ENCODE measurements around the gene GNAI1. TPM values are rescaled to one million over a fixed set of nuclear protein-coding genes. Genes with fewer than 3 reads are reported as not detected.

GNAI1 gene
- total RNA-seq, 2 donors from 2014 or later = 0.35 to 1.1 TPM

GRCh38 chr7:80243425-80243824 lies 108.8 kb downstream of the GNAI1 start:
- no peak for ATAC-seq
- no peaks in the 10 kb centered on the region for H3K27me3 Mint-ChIP-seq
- H3K9me3 ChIP-seq (ENCODE audit: control insufficient read depth, low read length, poor library complexity, severe bottlenecking) = peaks cover 4% of the 10 kb centered on the region
- no peaks in the 10 kb centered on the region for H3K4me1 Mint-ChIP-seq
- no peaks in the 10 kb centered on the region for H3K36me3 Mint-ChIP-seq (ENCODE audit: low read depth)
- no peak overlapping the region for H3K27ac Mint-ChIP-seq
- H3K4me3 Mint-ChIP-seq = no peak overlapping the region
- DNase-seq = no peak

GRCh38 chr7:80244206-80244916 lies 109.7 kb downstream of the GNAI1 start:
- H3K27me3 Mint-ChIP-seq = no peaks in the 10 kb centered on the region
- DNase-seq (no peak), ATAC-seq (no peak)
- H3K4me1 Mint-ChIP-seq = no peaks in the 10 kb centered on the region
- no peak overlapping the region for H3K27ac Mint-ChIP-seq
- H3K36me3 Mint-ChIP-seq (ENCODE audit: low read depth) = no peaks in the 10 kb centered on the region
- H3K9me3 ChIP-seq (ENCODE audit: control insufficient read depth, low read length, poor library complexity, severe bottlenecking) = peaks cover 4% of the 10 kb centered on the region
- H3K4me3 Mint-ChIP-seq = no peak overlapping the region

GRCh38 chr7:80247144-80247543 lies 112.5 kb downstream of the GNAI1 start:
- DNase-seq (no peak), ATAC-seq (no peak)
- H3K27me3 Mint-ChIP-seq = no peaks in the 10 kb centered on the region
- H3K9me3 ChIP-seq (ENCODE audit: control insufficient read depth, low read length, poor library complexity, severe bottlenecking) = no peaks in the 10 kb centered on the region
- no peaks in the 10 kb centered on the region for H3K4me1 Mint-ChIP-seq
- H3K27ac Mint-ChIP-seq = no peak overlapping the region
- H3K36me3 Mint-ChIP-seq (ENCODE audit: low read depth) = no peaks in the 10 kb centered on the region
- no peak overlapping the region for H3K4me3 Mint-ChIP-seq

GRCh38 chr7:80247891-80248290 lies 113.3 kb downstream of the GNAI1 start:
- ATAC-seq (no peak), DNase-seq (no peak)
- Mint-ChIP-seq H3K4me1 (no peaks in the 10 kb centered on the region), H3K4me3 (no peak overlapping the region), H3K27me3 (no peaks in the 10 kb centered on the region), H3K27ac (no peak overlapping the region), H3K36me3 (ENCODE audit: low read depth) (no peaks in the 10 kb centered on the region)
- H3K9me3 ChIP-seq (ENCODE audit: control insufficient read depth, low read length, poor library complexity, severe bottlenecking) = no peaks in the 10 kb centered on the region

GRCh38 chr7:80249184-80249583 lies 114.6 kb downstream of the GNAI1 start:
- ATAC-seq = no peak

GRCh38 chr7:80249619-80250295 lies 115.1 kb downstream of the GNAI1 start:
- ATAC-seq = no peak
- Mint-ChIP-seq H3K36me3 (ENCODE audit: low read depth) (no peaks in the 10 kb centered on the region), H3K4me3 (no peak overlapping the region), H3K27me3 (no peaks in the 10 kb centered on the region), H3K4me1 (no peaks in the 10 kb centered on the region), H3K27ac (no peak overlapping the region)
- H3K9me3 ChIP-seq (ENCODE audit: control insufficient read depth, low read length, poor library complexity, severe bottlenecking) = no peaks in the 10 kb centered on the region
- DNase-seq = no peak

More at GRCh38 chr7:80249184-80249583, 114.6 kb downstream of the GNAI1 start:
- no peak overlapping the region for H3K27ac Mint-ChIP-seq
- no peak overlapping the region for H3K4me3 Mint-ChIP-seq
- H3K4me1 Mint-ChIP-seq = no peaks in the 10 kb centered on the region
- H3K9me3 ChIP-seq (ENCODE audit: control insufficient read depth, low read length, poor library complexity, severe bottlenecking) = no peaks in the 10 kb centered on the region
- no peaks in the 10 kb centered on the region for H3K36me3 Mint-ChIP-seq (ENCODE audit: low read depth)
- no peaks in the 10 kb centered on the region for H3K27me3 Mint-ChIP-seq
- DNase-seq = no peak

GRCh38 chr7:80253237-80253636 lies 118.6 kb downstream of the GNAI1 start:
- H3K27ac Mint-ChIP-seq = no peak overlapping the region
- ATAC-seq (no peak), DNase-seq (no peak)
- no peaks in the 10 kb centered on the region for H3K9me3 ChIP-seq (ENCODE audit: control insufficient read depth, low read length, poor library complexity, severe bottlenecking)
- H3K27me3 Mint-ChIP-seq = no peaks in the 10 kb centered on the region
- no peaks in the 10 kb centered on the region for H3K36me3 Mint-ChIP-seq (ENCODE audit: low read depth)
- no peak overlapping the region for H3K4me3 Mint-ChIP-seq
- no peaks in the 10 kb centered on the region for H3K4me1 Mint-ChIP-seq

- Mint-ChIP-seq H3K4me3 (no peak overlapping the region), H3K27me3 (no peaks in the 10 kb centered on the region), H3K27ac (no peak overlapping the region), H3K4me1 (no peaks in the 10 kb centered on the region), H3K36me3 (ENCODE audit: low read depth) (no peaks in the 10 kb centered on the region)
- no peaks in the 10 kb centered on the region for H3K9me3 ChIP-seq (ENCODE audit: control insufficient read depth, low read length, poor library complexity, severe bottlenecking)
- DNase-seq (no peak), ATAC-seq (no peak)
Measured at GRCh38 chr7:80253653-80254052, 119.0 kb downstream of the GNAI1 start.

GRCh38 chr7:80255656-80256055 lies 121.0 kb downstream of the GNAI1 start:
- DNase-seq (no peak), ATAC-seq (no peak)
- H3K9me3 ChIP-seq (ENCODE audit: control insufficient read depth, low read length, poor library complexity, severe bottlenecking) = no peaks in the 10 kb centered on the region
- Mint-ChIP-seq H3K4me3 (no peak overlapping the region), H3K36me3 (ENCODE audit: low read depth) (no peaks in the 10 kb centered on the region), H3K27me3 (no peaks in the 10 kb centered on the region), H3K27ac (no peak overlapping the region), H3K4me1 (no peaks in the 10 kb centered on the region)

- Mint-ChIP-seq H3K36me3 (ENCODE audit: low read depth) (no peaks in the 10 kb centered on the region), H3K4me3 (no peak overlapping the region), H3K27me3 (no peaks in the 10 kb centered on the region), H3K4me1 (no peaks in the 10 kb centered on the region), H3K27ac (no peak overlapping the region)
- no peaks in the 10 kb centered on the region for H3K9me3 ChIP-seq (ENCODE audit: control insufficient read depth, low read length, poor library complexity, severe bottlenecking)
- DNase-seq = no peak
- no peak for ATAC-seq
Measured at GRCh38 chr7:80257756-80258155, 123.1 kb downstream of the GNAI1 start.

GRCh38 chr7:80260606-80261005 lies 126.0 kb downstream of the GNAI1 start:
- H3K4me3 Mint-ChIP-seq = no peak overlapping the region
- DNase-seq = no peak
- no peaks in the 10 kb centered on the region for H3K4me1 Mint-ChIP-seq
- no peaks in the 10 kb centered on the region for H3K36me3 Mint-ChIP-seq (ENCODE audit: low read depth)
- no peaks in the 10 kb centered on the region for H3K27me3 Mint-ChIP-seq
- H3K9me3 ChIP-seq (ENCODE audit: control insufficient read depth, low read length, poor library complexity, severe bottlenecking) = no peaks in the 10 kb centered on the region
- no peak overlapping the region for H3K27ac Mint-ChIP-seq
- ATAC-seq = no peak

GRCh38 chr7:80263333-80263732 lies 128.7 kb downstream of the GNAI1 start:
- no peaks in the 10 kb centered on the region for H3K36me3 Mint-ChIP-seq (ENCODE audit: low read depth)
- ATAC-seq (no peak), DNase-seq (no peak)
- no peak overlapping the region for H3K4me3 Mint-ChIP-seq
- no peaks in the 10 kb centered on the region for H3K27me3 Mint-ChIP-seq
- no peaks in the 10 kb centered on the region for H3K4me1 Mint-ChIP-seq
- H3K27ac Mint-ChIP-seq = no peak overlapping the region
- no peaks in the 10 kb centered on the region for H3K9me3 ChIP-seq (ENCODE audit: control insufficient read depth, low read length, poor library complexity, severe bottlenecking)

GRCh38 chr7:80263821-80264220 lies 129.2 kb downstream of the GNAI1 start:
- DNase-seq (no peak), ATAC-seq (no peak)
- Mint-ChIP-seq H3K36me3 (ENCODE audit: low read depth) (no peaks in the 10 kb centered on the region), H3K27ac (no peak overlapping the region), H3K4me3 (no peak overlapping the region), H3K27me3 (no peaks in the 10 kb centered on the region), H3K4me1 (no peaks in the 10 kb centered on the region)
- H3K9me3 ChIP-seq (ENCODE audit: control insufficient read depth, low read length, poor library complexity, severe bottlenecking) = no peaks in the 10 kb centered on the region
